Fibroblast of peridontal ligament (primary cell): ENCODE measurements around the gene RGS8.

ENCODE experiments used
- DNase-seq: peaks from one replicate; pipeline ENCODE4 v3.0.0-alpha.2; 2010; ENCODE audit errors: extremely low read depth

The RGS8 gene

GRCh38 chr1:182671750-182672486, 12.5 kb downstream of the RGS8 start:
- DNase-seq = no peak

GRCh38 chr1:182670032-182670749, 14.2 kb downstream of the RGS8 start:
- DNase-seq = no peak

GRCh38 chr1:182669266-182669665, 15.1 kb downstream of the RGS8 start:
- DNase-seq = no peak

- DNase-seq = no peak
These were observed 15.8 kb downstream of the RGS8 start for GRCh38 chr1:182668521-182669054.

- DNase-seq = no peak
These were observed 16.4 kb downstream of the RGS8 start for GRCh38 chr1:182667848-182668505.

- no peak for DNase-seq
These were observed 17.7 kb downstream of the RGS8 start for GRCh38 chr1:182666706-182667105.

- DNase-seq = no peak
These were observed 20.1 kb downstream of the RGS8 start for GRCh38 chr1:182664296-182664695.

GRCh38 chr1:182662956-182663355, 21.4 kb downstream of the RGS8 start:
- no peak for DNase-seq

GRCh38 chr1:182662121-182662890, 22.1 kb downstream of the RGS8 start:
- DNase-seq = no peak

DNA sequence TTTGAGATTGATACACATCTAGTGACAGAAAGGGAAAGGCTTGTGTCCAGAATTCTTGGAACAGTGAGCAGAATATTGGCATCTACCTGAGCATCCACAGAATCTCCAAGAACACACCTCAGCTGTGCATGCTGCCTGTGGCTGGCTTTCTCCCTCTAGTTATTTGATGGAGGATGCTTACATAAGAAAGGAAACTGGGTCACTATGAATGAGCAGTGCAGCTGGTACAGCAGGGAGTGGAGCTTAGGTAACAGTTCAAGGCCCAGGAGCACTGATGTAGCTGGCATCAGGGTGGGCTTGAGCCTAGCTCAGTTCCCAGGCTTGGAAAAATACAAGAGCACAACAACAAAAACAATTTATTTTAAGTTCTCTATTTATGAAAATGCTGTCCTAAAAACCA, 26.3 kb downstream of the RGS8 start:
- DNase-seq = no peak

GRCh38 chr1:182656842-182657397, 27.5 kb downstream of the RGS8 start:
- no peak for DNase-seq

DNA sequence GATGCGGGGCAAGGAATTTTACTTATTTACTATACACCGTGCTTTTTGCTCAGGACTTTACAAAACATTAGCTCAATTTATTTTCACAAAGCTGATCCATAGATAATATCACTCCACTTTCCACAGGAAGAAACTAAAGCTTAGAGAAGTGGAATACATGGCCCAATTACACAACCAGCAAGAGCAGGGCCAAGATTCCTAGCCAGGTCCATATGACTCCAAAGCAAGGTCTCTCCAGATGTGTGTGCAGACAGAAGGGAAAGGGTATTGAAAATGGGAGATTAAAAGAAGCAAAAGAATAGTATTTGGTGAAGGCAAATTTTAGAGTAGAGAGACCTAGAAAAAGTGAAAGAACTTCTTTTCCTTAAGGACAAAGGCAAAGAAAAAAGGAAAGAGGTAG, 30.4 kb downstream of the RGS8 start:
- no peak for DNase-seq

- no peak for DNase-seq
These were observed 31.5 kb downstream of the RGS8 start for GRCh38 chr1:182652933-182653332.

DNA sequence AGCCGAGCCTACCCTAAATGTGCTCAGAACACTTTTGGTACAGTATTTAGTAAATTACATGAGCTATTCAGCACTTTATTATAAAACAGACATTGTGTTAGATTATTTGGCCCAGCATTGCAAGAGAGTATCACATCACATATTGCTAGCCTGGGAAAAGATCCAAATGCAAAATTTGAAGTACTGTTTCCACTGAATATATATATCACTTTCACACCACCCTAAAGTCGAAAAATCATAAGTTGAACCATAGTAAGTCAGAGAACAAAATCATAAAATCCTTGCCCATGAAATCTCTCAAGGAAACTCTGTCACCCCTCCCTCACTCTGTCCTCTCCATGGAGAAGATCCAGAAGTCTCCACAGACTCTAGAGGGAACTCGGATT, 33.1 kb downstream of the RGS8 start:
- DNase-seq = no peak

DNA sequence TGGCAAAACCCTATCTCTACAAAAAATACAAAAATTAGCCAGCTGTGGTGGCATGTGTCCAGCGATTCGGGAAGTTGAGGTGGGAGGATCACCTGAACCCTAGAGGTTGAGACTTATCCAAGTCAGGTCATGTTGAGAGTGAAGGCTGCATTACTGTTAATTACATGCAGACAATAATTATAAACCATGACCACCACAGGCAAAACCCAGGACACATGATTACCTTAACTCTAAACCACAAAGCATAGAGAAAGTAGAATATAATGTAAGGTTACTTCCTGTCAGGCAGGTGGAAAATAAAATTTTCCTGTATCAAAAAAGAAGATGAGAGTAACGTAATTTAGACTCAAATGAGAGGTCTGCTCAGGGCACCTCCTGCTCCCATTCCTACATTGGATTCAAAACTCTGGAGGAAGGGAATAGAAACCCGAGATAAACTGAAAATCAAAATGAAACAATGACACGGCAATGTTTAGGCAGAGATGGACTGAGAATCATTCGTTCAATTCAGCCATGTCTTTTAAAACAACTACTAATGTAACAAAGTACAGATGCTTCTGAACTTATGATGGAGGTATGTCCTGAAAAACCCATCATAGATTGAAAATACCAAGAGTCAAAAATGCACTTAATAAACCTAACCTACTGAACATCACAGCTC, 33.6 kb downstream of the RGS8 start:
- no peak for DNase-seq

DNA sequence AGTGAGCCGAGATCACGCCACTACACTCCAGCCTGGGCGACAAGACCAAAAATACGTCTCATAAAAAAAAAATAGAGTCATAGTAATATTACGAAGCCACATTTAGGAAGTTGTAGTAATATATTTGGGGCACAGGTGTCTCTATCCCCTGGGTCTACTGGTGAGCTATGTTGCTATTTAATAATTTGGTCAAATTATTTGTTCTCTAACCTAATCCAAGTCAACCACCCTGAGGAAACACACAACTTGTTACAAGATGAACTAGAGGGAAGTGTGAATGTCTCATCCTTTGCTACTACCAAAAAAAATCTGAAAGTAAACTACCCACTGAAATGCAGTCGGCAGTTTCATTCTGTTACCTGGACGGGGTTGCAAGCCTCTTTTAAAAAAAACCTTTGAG, 35.3 kb downstream of the RGS8 start:
- no peak for DNase-seq

DNA sequence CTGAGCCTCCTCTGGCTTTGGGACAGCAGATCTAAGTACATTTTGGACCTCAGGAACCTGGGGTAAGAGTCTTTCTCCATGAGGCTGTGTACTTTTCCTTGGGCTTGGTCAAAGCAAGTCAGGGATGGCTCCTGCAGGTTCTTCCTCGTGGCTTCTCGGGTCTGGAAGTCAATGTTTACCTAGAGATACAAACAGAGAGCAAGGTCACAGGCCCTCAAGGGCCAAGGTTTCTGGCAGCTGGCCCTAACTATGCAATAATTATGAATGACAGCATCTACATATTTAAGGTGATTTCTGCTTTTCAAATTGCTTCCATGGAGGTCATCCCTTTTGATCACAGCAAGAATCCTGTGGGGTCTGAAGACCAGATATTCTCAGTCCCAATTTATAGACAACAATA, 37.6 kb downstream of the RGS8 start:
- DNase-seq = no peak

- DNase-seq = no peak
These were observed 39.5 kb downstream of the RGS8 start for GRCh38 chr1:182644886-182645285.

DNA sequence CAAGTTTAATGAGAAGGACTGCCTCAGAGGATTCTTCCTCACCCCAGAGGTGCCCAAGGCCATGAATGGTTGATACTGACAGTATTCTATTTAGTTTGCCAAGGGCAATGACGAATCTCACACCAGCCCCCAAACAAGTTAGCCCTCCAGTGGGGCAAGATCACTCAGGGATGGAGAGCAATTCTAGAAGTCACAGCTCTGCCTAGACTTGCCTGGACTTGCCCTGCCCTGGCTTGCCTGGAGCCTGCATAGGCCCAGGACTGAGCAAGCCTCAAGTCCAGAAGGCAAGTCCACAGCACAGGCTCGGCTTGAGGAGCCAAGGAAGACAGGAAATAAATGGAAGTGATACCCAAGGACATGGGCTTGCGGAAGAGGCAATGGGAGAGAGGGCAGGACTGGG, 40.7 kb downstream of the RGS8 start:
- DNase-seq = no peak

DNA sequence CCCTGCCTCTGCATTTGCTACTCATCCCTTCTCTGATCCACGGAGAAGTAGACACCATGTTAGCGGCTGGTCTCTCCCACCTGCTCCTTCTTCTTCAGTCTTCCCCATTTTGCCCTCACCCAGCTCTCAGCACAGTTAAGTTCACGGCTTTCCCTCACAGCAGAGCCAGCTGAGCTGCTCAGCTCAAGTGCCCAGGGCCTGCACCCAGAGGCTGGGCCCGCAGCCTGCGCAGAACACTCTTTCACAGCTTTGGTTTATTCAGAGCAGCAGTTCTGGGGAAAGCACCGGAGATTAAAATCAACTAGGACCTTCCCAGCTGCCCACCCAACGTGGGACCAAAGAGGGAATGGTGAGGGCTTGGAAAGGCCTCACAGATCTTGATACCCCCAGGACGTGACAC, 41.9 kb downstream of the RGS8 start:
- no peak for DNase-seq

GRCh38 chr1:182641561-182641960, 42.8 kb downstream of the RGS8 start:
- DNase-seq = no peak
